ENCODE measurements around the gene PON2. TPM values are rescaled to one million over a fixed set of nuclear protein-coding genes. Genes with fewer than 3 reads are reported as not detected.

Gene PON2
- total RNA-seq, 1 experiment from 2014 or later, result 21.4 TPM

DNA sequence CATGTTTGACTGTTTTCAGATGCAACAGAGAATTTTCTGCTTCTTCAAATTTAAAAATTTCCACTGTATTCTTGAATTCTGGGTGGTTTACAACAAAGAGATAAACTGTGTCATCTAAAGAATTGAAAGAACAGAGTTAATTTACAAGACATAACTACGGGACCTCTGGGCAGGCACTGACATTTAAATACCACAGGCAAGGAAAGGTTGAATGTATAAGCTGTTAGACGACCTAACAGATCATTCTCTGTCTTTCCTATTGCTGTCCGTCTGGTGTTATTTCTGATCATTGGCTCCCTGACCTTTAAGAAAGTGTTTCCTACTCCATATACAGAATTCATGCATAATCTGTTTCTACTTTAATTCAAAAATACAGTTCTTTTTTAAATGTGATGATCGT, 23.2 kb downstream of the PON2 start (continued):
- TF ChIP-seq ZNF232 (CRISPR knock-in tag; IDR thresholded peaks at IDR 0.05), result no peak
- no peak for TF ChIP-seq EMX1 (CRISPR knock-in tag; IDR thresholded peaks at IDR 0.05)

DNA sequence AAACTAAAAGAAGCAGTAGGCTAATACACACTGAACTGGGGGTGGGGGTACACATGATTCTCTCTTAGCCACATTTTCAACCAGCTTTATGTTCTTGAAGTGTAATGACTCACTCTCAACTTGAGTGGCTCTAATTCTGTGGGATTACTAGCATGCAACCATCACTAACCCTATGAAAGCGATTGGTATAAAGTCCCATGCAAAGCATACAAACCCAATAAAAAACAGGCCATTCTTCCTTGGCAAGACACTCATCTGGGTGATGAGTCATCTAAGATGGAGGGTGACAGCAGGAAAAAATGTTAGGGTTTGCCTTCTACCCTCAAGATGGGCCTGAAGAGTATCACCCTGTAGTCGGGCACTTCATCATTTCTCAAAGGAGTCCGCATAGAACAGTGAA, 23.8 kb downstream of the PON2 start:
- ChIA-PET CTCF (interaction anchor here (1.0 to 1.4 kb wide), 2 partner anchors 15 to 66 kb away, joined by 3 to 6 read pairs; partner anchors contain the start of gene PON3), POLR2A (no interaction called here)
- H3K9me3 Mint-ChIP-seq, result no peaks in the 10 kb centered on the region
- no peak overlapping the region for H3K27ac Mint-ChIP-seq
- DNase-seq (ENCODE audit: low spot score) (no peak), ATAC-seq (no peak)
- peaks cover 6% of the 10 kb centered on the region; the same call in 1 of the 2 replicates for H3K4me1 Mint-ChIP-seq
- peaks cover 10% of the 10 kb centered on the region; the same call in 1 of the 2 replicates for H3K36me3 Mint-ChIP-seq
- TF ChIP-seq, protein P1, sequence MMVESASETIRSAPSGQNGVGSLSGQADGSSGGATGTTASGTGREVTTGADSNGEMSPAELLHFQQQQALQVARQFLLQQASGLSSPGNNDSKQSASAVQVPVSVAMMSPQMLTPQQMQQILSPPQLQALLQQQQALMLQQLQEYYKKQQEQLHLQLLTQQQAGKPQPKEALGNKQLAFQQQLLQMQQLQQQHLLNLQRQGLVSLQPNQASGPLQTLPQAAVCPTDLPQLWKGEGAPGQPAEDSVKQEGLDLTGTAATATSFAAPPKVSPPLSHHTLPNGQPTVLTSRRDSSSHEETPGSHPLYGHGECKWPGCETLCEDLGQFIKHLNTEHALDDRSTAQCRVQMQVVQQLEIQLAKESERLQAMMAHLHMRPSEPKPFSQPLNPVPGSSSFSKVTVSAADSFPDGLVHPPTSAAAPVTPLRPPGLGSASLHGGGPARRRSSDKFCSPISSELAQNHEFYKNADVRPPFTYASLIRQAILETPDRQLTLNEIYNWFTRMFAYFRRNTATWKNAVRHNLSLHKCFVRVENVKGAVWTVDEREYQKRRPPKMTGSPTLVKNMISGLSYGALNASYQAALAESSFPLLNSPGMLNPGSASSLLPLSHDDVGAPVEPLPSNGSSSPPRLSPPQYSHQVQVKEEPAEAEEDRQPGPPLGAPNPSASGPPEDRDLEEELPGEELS (CRISPR knock-in tag; IDR thresholded peaks at IDR 0.05), result no peak
- TF ChIP-seq ZNF423 (CRISPR knock-in tag; IDR thresholded peaks at IDR 0.05) (no peak), HMGA2 (CRISPR knock-in tag; IDR thresholded peaks at IDR 0.05) (no peak), MYBL2 (CRISPR knock-in tag; IDR thresholded peaks at IDR 0.05) (no peak), SP1 (CRISPR knock-in tag; conservative IDR thresholded peaks at IDR 0.05) (no peak), ZNF138 (CRISPR knock-in tag; conservative IDR thresholded peaks at IDR 0.05) (no peak)
- no peaks in the 10 kb centered on the region for H3K27me3 Mint-ChIP-seq (ENCODE audit: low read depth)
- H3K4me3 Mint-ChIP-seq, result no peak overlapping the region

DNA sequence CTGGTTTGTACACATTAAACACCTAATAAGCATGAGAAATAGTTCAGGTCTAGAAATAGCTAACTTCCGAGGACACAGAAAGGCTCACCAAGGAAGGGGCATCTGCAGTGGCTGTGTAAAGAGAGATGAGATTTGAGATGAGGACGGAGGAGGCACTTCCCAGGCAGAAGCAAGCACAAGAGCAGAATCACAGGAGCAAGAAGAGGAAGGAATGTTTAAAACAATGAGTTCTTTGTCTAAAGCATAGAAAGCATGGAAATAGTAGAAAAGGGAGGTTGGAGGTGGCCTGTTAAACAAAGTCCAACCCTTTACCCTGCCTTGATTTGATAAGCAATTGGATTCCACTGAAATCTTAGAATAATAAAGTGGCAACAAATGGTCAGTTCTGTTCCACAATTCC, 27.1 kb downstream of the PON2 start:
- H3K27ac Mint-ChIP-seq, result peak overlapping the region; percentile 0; the same call in 1 of the 2 replicates

More for the DNA sequence above, 27.1 kb downstream of the PON2 start:
- H3K36me3 Mint-ChIP-seq, result peaks cover 8% of the 10 kb centered on the region; the same call in 1 of the 2 replicates
- no peaks in the 10 kb centered on the region for H3K27me3 Mint-ChIP-seq (ENCODE audit: low read depth)
- TF ChIP-seq, protein P2, sequence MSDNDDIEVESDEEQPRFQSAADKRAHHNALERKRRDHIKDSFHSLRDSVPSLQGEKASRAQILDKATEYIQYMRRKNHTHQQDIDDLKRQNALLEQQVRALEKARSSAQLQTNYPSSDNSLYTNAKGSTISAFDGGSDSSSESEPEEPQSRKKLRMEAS (CRISPR knock-in tag; IDR thresholded peaks at IDR 0.05), result no peak
- TF ChIP-seq CREB1 (CRISPR knock-in tag; IDR thresholded peaks at IDR 0.05) (no peak), EMX1 (CRISPR knock-in tag; IDR thresholded peaks at IDR 0.05) (no peak), NR2C2 (CRISPR knock-in tag; IDR thresholded peaks at IDR 0.05) (no peak), PRRX2 (CRISPR knock-in tag; IDR thresholded peaks at IDR 0.05) (no peak), NR1H2 (CRISPR knock-in tag; IDR thresholded peaks at IDR 0.05) (no peak), TP53 (CRISPR knock-in tag; IDR thresholded peaks at IDR 0.05) (no peak), FOXK1 (CRISPR knock-in tag; IDR thresholded peaks at IDR 0.05) (no peak)
- TF ChIP-seq, protein P3, sequence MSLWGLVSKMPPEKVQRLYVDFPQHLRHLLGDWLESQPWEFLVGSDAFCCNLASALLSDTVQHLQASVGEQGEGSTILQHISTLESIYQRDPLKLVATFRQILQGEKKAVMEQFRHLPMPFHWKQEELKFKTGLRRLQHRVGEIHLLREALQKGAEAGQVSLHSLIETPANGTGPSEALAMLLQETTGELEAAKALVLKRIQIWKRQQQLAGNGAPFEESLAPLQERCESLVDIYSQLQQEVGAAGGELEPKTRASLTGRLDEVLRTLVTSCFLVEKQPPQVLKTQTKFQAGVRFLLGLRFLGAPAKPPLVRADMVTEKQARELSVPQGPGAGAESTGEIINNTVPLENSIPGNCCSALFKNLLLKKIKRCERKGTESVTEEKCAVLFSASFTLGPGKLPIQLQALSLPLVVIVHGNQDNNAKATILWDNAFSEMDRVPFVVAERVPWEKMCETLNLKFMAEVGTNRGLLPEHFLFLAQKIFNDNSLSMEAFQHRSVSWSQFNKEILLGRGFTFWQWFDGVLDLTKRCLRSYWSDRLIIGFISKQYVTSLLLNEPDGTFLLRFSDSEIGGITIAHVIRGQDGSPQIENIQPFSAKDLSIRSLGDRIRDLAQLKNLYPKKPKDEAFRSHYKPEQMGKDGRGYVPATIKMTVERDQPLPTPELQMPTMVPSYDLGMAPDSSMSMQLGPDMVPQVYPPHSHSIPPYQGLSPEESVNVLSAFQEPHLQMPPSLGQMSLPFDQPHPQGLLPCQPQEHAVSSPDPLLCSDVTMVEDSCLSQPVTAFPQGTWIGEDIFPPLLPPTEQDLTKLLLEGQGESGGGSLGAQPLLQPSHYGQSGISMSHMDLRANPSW (CRISPR knock-in tag; conservative IDR thresholded peaks at IDR 0.05; ENCODE audit: low read depth), result no peak
- TF ChIP-seq, protein P4, sequence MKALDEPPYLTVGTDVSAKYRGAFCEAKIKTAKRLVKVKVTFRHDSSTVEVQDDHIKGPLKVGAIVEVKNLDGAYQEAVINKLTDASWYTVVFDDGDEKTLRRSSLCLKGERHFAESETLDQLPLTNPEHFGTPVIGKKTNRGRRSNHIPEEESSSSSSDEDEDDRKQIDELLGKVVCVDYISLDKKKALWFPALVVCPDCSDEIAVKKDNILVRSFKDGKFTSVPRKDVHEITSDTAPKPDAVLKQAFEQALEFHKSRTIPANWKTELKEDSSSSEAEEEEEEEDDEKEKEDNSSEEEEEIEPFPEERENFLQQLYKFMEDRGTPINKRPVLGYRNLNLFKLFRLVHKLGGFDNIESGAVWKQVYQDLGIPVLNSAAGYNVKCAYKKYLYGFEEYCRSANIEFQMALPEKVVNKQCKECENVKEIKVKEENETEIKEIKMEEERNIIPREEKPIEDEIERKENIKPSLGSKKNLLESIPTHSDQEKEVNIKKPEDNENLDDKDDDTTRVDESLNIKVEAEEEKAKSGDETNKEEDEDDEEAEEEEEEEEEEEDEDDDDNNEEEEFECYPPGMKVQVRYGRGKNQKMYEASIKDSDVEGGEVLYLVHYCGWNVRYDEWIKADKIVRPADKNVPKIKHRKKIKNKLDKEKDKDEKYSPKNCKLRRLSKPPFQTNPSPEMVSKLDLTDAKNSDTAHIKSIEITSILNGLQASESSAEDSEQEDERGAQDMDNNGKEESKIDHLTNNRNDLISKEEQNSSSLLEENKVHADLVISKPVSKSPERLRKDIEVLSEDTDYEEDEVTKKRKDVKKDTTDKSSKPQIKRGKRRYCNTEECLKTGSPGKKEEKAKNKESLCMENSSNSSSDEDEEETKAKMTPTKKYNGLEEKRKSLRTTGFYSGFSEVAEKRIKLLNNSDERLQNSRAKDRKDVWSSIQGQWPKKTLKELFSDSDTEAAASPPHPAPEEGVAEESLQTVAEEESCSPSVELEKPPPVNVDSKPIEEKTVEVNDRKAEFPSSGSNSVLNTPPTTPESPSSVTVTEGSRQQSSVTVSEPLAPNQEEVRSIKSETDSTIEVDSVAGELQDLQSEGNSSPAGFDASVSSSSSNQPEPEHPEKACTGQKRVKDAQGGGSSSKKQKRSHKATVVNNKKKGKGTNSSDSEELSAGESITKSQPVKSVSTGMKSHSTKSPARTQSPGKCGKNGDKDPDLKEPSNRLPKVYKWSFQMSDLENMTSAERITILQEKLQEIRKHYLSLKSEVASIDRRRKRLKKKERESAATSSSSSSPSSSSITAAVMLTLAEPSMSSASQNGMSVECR (CRISPR knock-in tag; IDR thresholded peaks at IDR 0.05; ENCODE audit: borderline replicate concordance), result no peak
- TF ChIP-seq, protein P5, sequence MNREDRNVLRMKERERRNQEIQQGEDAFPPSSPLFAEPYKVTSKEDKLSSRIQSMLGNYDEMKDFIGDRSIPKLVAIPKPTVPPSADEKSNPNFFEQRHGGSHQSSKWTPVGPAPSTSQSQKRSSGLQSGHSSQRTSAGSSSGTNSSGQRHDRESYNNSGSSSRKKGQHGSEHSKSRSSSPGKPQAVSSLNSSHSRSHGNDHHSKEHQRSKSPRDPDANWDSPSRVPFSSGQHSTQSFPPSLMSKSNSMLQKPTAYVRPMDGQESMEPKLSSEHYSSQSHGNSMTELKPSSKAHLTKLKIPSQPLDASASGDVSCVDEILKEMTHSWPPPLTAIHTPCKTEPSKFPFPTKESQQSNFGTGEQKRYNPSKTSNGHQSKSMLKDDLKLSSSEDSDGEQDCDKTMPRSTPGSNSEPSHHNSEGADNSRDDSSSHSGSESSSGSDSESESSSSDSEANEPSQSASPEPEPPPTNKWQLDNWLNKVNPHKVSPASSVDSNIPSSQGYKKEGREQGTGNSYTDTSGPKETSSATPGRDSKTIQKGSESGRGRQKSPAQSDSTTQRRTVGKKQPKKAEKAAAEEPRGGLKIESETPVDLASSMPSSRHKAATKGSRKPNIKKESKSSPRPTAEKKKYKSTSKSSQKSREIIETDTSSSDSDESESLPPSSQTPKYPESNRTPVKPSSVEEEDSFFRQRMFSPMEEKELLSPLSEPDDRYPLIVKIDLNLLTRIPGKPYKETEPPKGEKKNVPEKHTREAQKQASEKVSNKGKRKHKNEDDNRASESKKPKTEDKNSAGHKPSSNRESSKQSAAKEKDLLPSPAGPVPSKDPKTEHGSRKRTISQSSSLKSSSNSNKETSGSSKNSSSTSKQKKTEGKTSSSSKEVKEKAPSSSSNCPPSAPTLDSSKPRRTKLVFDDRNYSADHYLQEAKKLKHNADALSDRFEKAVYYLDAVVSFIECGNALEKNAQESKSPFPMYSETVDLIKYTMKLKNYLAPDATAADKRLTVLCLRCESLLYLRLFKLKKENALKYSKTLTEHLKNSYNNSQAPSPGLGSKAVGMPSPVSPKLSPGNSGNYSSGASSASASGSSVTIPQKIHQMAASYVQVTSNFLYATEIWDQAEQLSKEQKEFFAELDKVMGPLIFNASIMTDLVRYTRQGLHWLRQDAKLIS (CRISPR knock-in tag; IDR thresholded peaks at IDR 0.05; ENCODE audit: borderline replicate concordance), result no peak
- TF ChIP-seq, protein P6, sequence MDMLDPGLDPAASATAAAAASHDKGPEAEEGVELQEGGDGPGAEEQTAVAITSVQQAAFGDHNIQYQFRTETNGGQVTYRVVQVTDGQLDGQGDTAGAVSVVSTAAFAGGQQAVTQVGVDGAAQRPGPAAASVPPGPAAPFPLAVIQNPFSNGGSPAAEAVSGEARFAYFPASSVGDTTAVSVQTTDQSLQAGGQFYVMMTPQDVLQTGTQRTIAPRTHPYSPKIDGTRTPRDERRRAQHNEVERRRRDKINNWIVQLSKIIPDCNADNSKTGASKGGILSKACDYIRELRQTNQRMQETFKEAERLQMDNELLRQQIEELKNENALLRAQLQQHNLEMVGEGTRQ (CRISPR knock-in tag; IDR thresholded peaks at IDR 0.05), result no peak
- CTCF ChIA-PET, result interaction anchor here (3.7 kb wide), 1 partner anchor 11 kb away, joined by 21 read pairs; the partner anchor contains the start of gene PON3
- ATAC-seq (peak; percentile 44; the same call in 1 of the 2 replicates), DNase-seq (ENCODE audit: low spot score) (no peak)
- POLR2A ChIA-PET, result no interaction called here
- no peak overlapping the region for H3K4me3 Mint-ChIP-seq
- H3K4me1 Mint-ChIP-seq, result peaks cover 3% of the 10 kb centered on the region; the same call in 1 of the 2 replicates
- H3K9me3 Mint-ChIP-seq, result no peaks in the 10 kb centered on the region
